SK-N-SH treated with all-trans-retinoic acid at 6 μM for 48 hours (cell line): ENCODE measurements around the gene OCLN.

Experiments used
- ARNTL ChIP-seq: fragments of 450-650 bp; formaldehyde crosslinking; IDR thresholded peaks from 2 replicates; pipeline ENCODE4 v1.5.0; 2020; ENCODE audit warnings: low read depth, mild to moderate bottlenecking, moderate library complexity, borderline replicate concordance
- CSDC2 ChIP-seq: fragments of 250-450 bp; sonication (Bioruptor Pico); IDR thresholded peaks from 2 replicates; pipeline ENCODE4 v1.5.0; 2020; ENCODE audit warnings: mild to moderate bottlenecking, moderate library complexity
- ISL1 ChIP-seq: fragments of 250-450 bp; sonication (Bioruptor Pico); IDR thresholded peaks from 2 replicates; pipeline ENCODE4 v2.1.2; 2022; ENCODE audit warnings: mild to moderate bottlenecking, moderate library complexity
- OSR1 ChIP-seq: fragments of 250-450 bp; sonication (Bioruptor Pico); IDR thresholded peaks from 2 replicates; pipeline ENCODE4 v1.8.0; 2022; ENCODE audit warnings: moderate library complexity, mild to moderate bottlenecking, inconsistent platforms
- POU6F1 ChIP-seq: fragments of 250-450 bp; sonication (Bioruptor Pico); IDR thresholded peaks from 2 replicates; pipeline ENCODE4 v1.8.0; 2021; ENCODE audit warnings: low read depth, mild to moderate bottlenecking, moderate library complexity, borderline replicate concordance
- PPARA ChIP-seq: fragments of 250-450 bp; sonication (Bioruptor Pico); IDR thresholded peaks from 2 replicates; pipeline ENCODE4 v1.5.0; 2020; ENCODE audit warnings: mild to moderate bottlenecking, borderline replicate concordance
- RARB ChIP-seq: fragments of 250-450 bp; sonication (Bioruptor Pico); IDR thresholded peaks from 2 replicates; pipeline ENCODE4 v1.8.0; 2021; ENCODE audit warnings: mild to moderate bottlenecking, moderate library complexity
- SNAI2 ChIP-seq: fragments of 250-450 bp; sonication (Bioruptor Pico); IDR thresholded peaks from 2 replicates; pipeline ENCODE4 v1.5.0; 2020; ENCODE audit warnings: mild to moderate bottlenecking, moderate library complexity
- TCF4 ChIP-seq: fragments of 250-450 bp; sonication (Bioruptor Pico); IDR thresholded peaks from 2 replicates; pipeline ENCODE4 v1.8.0; 2021; ENCODE audit warnings: mild to moderate bottlenecking, moderate library complexity, borderline replicate concordance
- TOX ChIP-seq: fragments of 250-450 bp; sonication (Bioruptor Pico); IDR thresholded peaks from 2 replicates; pipeline ENCODE4 v1.8.0; 2021; ENCODE audit warnings: mild to moderate bottlenecking, moderate library complexity, borderline replicate concordance
- ZC3H10 ChIP-seq: fragments of 250-450 bp; sonication (Bioruptor Pico); IDR thresholded peaks from 2 replicates; pipeline ENCODE4 v1.5.1; 2021; ENCODE audit warnings: mild to moderate bottlenecking, moderate library complexity
- ZNF565 ChIP-seq: fragments of 450-650 bp; formaldehyde crosslinking; conservative IDR thresholded peaks from 2 replicates; pipeline ENCODE4 v1.5.0; 2020; ENCODE audit warnings: low read depth, mild to moderate bottlenecking, moderate library complexity
- ZNF70 ChIP-seq: fragments of 450-650 bp; formaldehyde crosslinking; IDR thresholded peaks from 2 replicates; pipeline ENCODE4 v1.5.0; 2020; ENCODE audit warnings: mild to moderate bottlenecking, moderate library complexity
- ZNF8 ChIP-seq: fragments of 450-650 bp; formaldehyde crosslinking; IDR thresholded peaks from 2 replicates; pipeline ENCODE4 v1.5.0; 2020; ENCODE audit warnings: mild to moderate bottlenecking, moderate library complexity

GRCh38 chr5:69493396-69494133 lies 975 bp downstream of the OCLN start:
- TF ChIP-seq RARB: no peak
- TF ChIP-seq CSDC2: no peak
- TF ChIP-seq POU6F1: no peak
- TF ChIP-seq ZNF70 (CRISPR knock-in tag): no peak
- TF ChIP-seq ZNF8 (CRISPR knock-in tag): no peak
- no peak for TF ChIP-seq ARNTL (CRISPR knock-in tag)
- TF ChIP-seq OSR1 (CRISPR knock-in tag): no peak
- no peak for TF ChIP-seq TOX
- TF ChIP-seq PPARA (CRISPR knock-in tag): no peak
- no peak for TF ChIP-seq ZNF565
- no peak for TF ChIP-seq ISL1 (CRISPR knock-in tag)
- TF ChIP-seq TCF4 (CRISPR knock-in tag): no peak
- TF ChIP-seq SNAI2 (CRISPR knock-in tag): no peak
- no peak for TF ChIP-seq ZC3H10 (CRISPR knock-in tag)
